ENCODE results near the gene CNFN.

Gene CNFN

GRCh38 chr19:42369433-42370067 lies 20.5 kb downstream of the CNFN start:
- H3K27ac Mint-ChIP-seq: peak overlapping the region; percentile 72
- H3K9me3 Mint-ChIP-seq: no peaks in the 10 kb centered on the region
- H3K27me3 Mint-ChIP-seq: no peaks in the 10 kb centered on the region
- H3K36me3 Mint-ChIP-seq: peaks cover 15% of the 10 kb centered on the region
- ATAC-seq: no peak
- H3K4me1 Mint-ChIP-seq: peaks cover 34% of the 10 kb centered on the region
- H3K4me3 Mint-ChIP-seq: no peak overlapping the region

GRCh38 chr19:42368765-42369164 lies 21.3 kb downstream of the CNFN start:
- Mint-ChIP-seq H3K9me3 (no peaks in the 10 kb centered on the region), H3K27ac (no peak overlapping the region), H3K4me3 (no peak overlapping the region), H3K27me3 (no peaks in the 10 kb centered on the region), H3K36me3 (peaks cover 19% of the 10 kb centered on the region), H3K4me1 (peaks cover 42% of the 10 kb centered on the region)
- no peak for ATAC-seq

- Mint-ChIP-seq H3K9me3 (no peaks in the 10 kb centered on the region), H3K4me1 (peaks cover 46% of the 10 kb centered on the region), H3K27ac (no peak overlapping the region), H3K27me3 (no peaks in the 10 kb centered on the region), H3K4me3 (no peak overlapping the region), H3K36me3 (peaks cover 24% of the 10 kb centered on the region)
- no peak for ATAC-seq
These were observed 21.7 kb downstream of the CNFN start for GRCh38 chr19:42368360-42368759.

- no peak overlapping the region for H3K4me3 Mint-ChIP-seq
- no peaks in the 10 kb centered on the region for H3K9me3 Mint-ChIP-seq
- H3K4me1 Mint-ChIP-seq: peaks cover 50% of the 10 kb centered on the region
- ATAC-seq: no peak
- H3K27ac Mint-ChIP-seq: no peak overlapping the region
- peaks cover 28% of the 10 kb centered on the region for H3K36me3 Mint-ChIP-seq
- no peaks in the 10 kb centered on the region for H3K27me3 Mint-ChIP-seq
These were observed 22.2 kb downstream of the CNFN start for GRCh38 chr19:42367929-42368328.

- Mint-ChIP-seq H3K36me3 (peaks cover 29% of the 10 kb centered on the region), H3K4me3 (no peak overlapping the region), H3K27me3 (no peaks in the 10 kb centered on the region), H3K27ac (no peak overlapping the region), H3K4me1 (peaks cover 47% of the 10 kb centered on the region), H3K9me3 (no peaks in the 10 kb centered on the region)
- ATAC-seq: no peak
These were observed 23.4 kb downstream of the CNFN start for GRCh38 chr19:42366673-42367072.

- H3K4me1 Mint-ChIP-seq: peaks cover 40% of the 10 kb centered on the region
- peaks cover 42% of the 10 kb centered on the region for H3K36me3 Mint-ChIP-seq
- no peaks in the 10 kb centered on the region for H3K27me3 Mint-ChIP-seq
- ATAC-seq: peak; percentile 80
- no peaks in the 10 kb centered on the region for H3K9me3 Mint-ChIP-seq
- peak overlapping the region; percentile 79 for H3K27ac Mint-ChIP-seq
- no peak overlapping the region for H3K4me3 Mint-ChIP-seq
These were observed 26.3 kb downstream of the CNFN start for GRCh38 chr19:42363614-42364346.

- H3K27me3 Mint-ChIP-seq: no peaks in the 10 kb centered on the region
- H3K4me3 Mint-ChIP-seq: no peak overlapping the region
- peaks cover 40% of the 10 kb centered on the region for H3K4me1 Mint-ChIP-seq
- H3K9me3 Mint-ChIP-seq: no peaks in the 10 kb centered on the region
- no peak for ATAC-seq
- H3K36me3 Mint-ChIP-seq: peaks cover 48% of the 10 kb centered on the region
- peak overlapping the region; percentile 79 for H3K27ac Mint-ChIP-seq
These were observed 27.1 kb downstream of the CNFN start for GRCh38 chr19:42362891-42363440.

GRCh38 chr19:42362342-42362741 lies 27.8 kb downstream of the CNFN start:
- Mint-ChIP-seq H3K4me3 (no peak overlapping the region), H3K36me3 (peaks cover 48% of the 10 kb centered on the region), H3K27ac (no peak overlapping the region), H3K27me3 (no peaks in the 10 kb centered on the region), H3K9me3 (no peaks in the 10 kb centered on the region), H3K4me1 (peaks cover 46% of the 10 kb centered on the region)
- ATAC-seq: no peak

GRCh38 chr19:42361545-42361910 lies 28.6 kb downstream of the CNFN start:
- Mint-ChIP-seq H3K4me3 (no peak overlapping the region), H3K36me3 (peaks cover 50% of the 10 kb centered on the region), H3K27ac (peak overlapping the region; percentile 73), H3K4me1 (peaks cover 44% of the 10 kb centered on the region), H3K27me3 (no peaks in the 10 kb centered on the region), H3K9me3 (no peaks in the 10 kb centered on the region)
- ATAC-seq: no peak

GRCh38 chr19:42360787-42361544 lies 29.1 kb downstream of the CNFN start:
- no peak overlapping the region for H3K4me3 Mint-ChIP-seq
- peaks cover 55% of the 10 kb centered on the region for H3K36me3 Mint-ChIP-seq
- no peaks in the 10 kb centered on the region for H3K9me3 Mint-ChIP-seq
- ATAC-seq: no peak
- H3K4me1 Mint-ChIP-seq: peaks cover 40% of the 10 kb centered on the region
- peak overlapping the region; percentile 73 for H3K27ac Mint-ChIP-seq
- H3K27me3 Mint-ChIP-seq: no peaks in the 10 kb centered on the region

GRCh38 chr19:42357290-42357689 lies 32.8 kb downstream of the CNFN start:
- no peaks in the 10 kb centered on the region for H3K9me3 Mint-ChIP-seq
- no peaks in the 10 kb centered on the region for H3K27me3 Mint-ChIP-seq
- peak overlapping the region; percentile 49 for H3K27ac Mint-ChIP-seq
- ATAC-seq: no peak
- H3K4me1 Mint-ChIP-seq: peaks cover 17% of the 10 kb centered on the region
- H3K4me3 Mint-ChIP-seq: no peak overlapping the region
- peaks cover 54% of the 10 kb centered on the region for H3K36me3 Mint-ChIP-seq

- Mint-ChIP-seq H3K4me1 (peaks cover 21% of the 10 kb centered on the region), H3K36me3 (peaks cover 58% of the 10 kb centered on the region), H3K27me3 (no peaks in the 10 kb centered on the region), H3K9me3 (no peaks in the 10 kb centered on the region), H3K4me3 (no peak overlapping the region), H3K27ac (no peak overlapping the region)
- ATAC-seq: no peak
These were observed 33.4 kb downstream of the CNFN start for GRCh38 chr19:42356686-42357085.

GRCh38 chr19:42355896-42356295 lies 34.2 kb downstream of the CNFN start:
- Mint-ChIP-seq H3K36me3 (peaks cover 53% of the 10 kb centered on the region), H3K4me3 (no peak overlapping the region), H3K27me3 (no peaks in the 10 kb centered on the region), H3K4me1 (peaks cover 17% of the 10 kb centered on the region), H3K9me3 (no peaks in the 10 kb centered on the region), H3K27ac (no peak overlapping the region)
- no peak for ATAC-seq

- peak overlapping the region; percentile 6 for H3K27ac Mint-ChIP-seq
- ATAC-seq: no peak
- no peaks in the 10 kb centered on the region for H3K27me3 Mint-ChIP-seq
- H3K9me3 Mint-ChIP-seq: no peaks in the 10 kb centered on the region
- no peak overlapping the region for H3K4me3 Mint-ChIP-seq
- peaks cover 17% of the 10 kb centered on the region for H3K4me1 Mint-ChIP-seq
- H3K36me3 Mint-ChIP-seq: peaks cover 51% of the 10 kb centered on the region
These were observed 36.6 kb downstream of the CNFN start for GRCh38 chr19:42353341-42354015.

Measured in stimulated activated memory B cell treated with anti-CD40 and anti-IgM and Interleukin-4, amounts not matched to agents 10 μg/mL and 1 μg/mL and 100 μg/mL, for 72 hours (primary cell).